ENCODE measurements around the gene SLC12A4.
"Not testable (repeated sequence)": the region's sequence is repeated elsewhere in the genome, so short reads cannot be mapped to it uniquely, and the experiment has no call there.

Gene SLC12A4

DNA sequence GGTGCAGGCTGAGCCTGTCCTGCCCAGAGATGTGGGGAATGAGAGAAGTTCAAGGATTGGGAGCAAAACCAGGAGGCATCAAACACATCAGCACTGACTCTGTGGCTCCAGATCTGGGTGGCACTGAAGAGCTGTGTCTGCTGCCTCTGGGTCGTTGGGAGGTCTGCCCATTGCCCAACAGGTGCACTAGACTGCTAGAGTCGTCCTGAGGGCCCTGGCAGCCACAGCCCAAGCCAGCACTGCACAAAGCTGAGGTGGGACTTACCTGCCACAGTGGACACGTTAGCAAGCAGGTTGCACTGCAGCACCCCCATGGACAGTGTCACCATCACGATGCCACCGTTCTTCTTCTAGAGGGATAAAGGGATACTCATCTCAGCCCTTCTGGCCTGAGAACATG is 8.6 kb upstream of the SLC12A4 start:
- ATAC-seq (replicated peaks) (no peak), DNase-seq (no peak)
- Mint-ChIP-seq H3K9me3 (no peaks in the 10 kb centered on the region), H3K36me3 (no peaks in the 10 kb centered on the region), H3K27me3 (peaks cover 0 to 9% of the 10 kb centered on the region in 2 donors), H3K4me1 (peaks cover 11 to 21% of the 10 kb centered on the region in 2 donors), H3K27ac (no peak overlapping the region), H3K4me3 (no peak overlapping the region)

- H3K27ac Mint-ChIP-seq, result peak overlapping the region; percentile 62
- ATAC-seq (replicated peaks) (no peak), DNase-seq (no peak)
- peaks cover 0 to 9% of the 10 kb centered on the region in 2 donors for H3K27me3 Mint-ChIP-seq
- H3K4me3 Mint-ChIP-seq, result no peak overlapping the region
- H3K9me3 Mint-ChIP-seq, result no peaks in the 10 kb centered on the region
- H3K36me3 Mint-ChIP-seq, result no peaks in the 10 kb centered on the region
- H3K4me1 Mint-ChIP-seq, result peaks cover 11 to 21% of the 10 kb centered on the region in 2 donors
Observed at GRCh38 chr16:67976205-67976604, 7.8 kb upstream of the SLC12A4 start.

DNA sequence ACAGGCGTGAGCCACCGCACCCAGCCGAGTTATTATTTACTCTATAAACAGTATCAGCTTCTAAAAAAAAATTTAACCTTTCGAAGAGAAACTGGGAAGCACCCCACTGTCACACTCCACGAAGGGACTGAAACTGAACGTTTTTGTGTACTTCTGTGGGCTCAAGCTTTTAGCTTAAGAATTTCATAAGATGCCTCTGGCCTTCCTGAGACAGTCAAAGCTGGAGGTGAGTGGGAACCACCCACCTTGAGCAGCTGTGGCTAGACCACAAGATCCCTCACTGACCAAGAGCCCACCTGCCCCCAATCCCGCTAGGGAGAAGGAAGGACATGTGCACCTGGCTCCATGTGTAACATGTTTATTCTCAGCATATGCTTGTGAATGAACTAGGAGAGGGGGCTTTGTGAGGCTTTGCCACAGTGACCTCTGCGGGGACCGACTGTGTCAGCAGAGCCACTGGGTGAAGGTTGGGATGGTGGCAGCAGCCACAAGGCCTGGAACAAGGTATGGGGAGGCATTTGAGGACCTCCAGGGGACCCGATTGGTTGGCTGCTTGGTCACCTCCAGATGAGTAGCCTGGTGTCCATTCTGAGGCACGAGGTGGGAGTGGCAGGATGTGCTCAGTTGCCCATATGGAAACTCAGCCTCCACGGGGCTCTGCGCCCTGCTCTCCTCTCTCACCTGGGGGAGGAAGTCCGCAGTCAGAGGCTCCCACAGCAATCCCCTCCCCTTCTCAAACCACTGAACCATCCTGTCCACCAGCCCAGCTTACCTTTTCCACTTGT is 7.1 kb upstream of the SLC12A4 start:
- no peaks in the 10 kb centered on the region for H3K9me3 Mint-ChIP-seq
- peak overlapping the region; percentile 86 for H3K27ac Mint-ChIP-seq
- DNase-seq, result no peak
- peaks cover 0 to 9% of the 10 kb centered on the region in 2 donors for H3K27me3 Mint-ChIP-seq
- peak; percentile 76 to 80 for ATAC-seq (replicated peaks)
- no peak overlapping the region for H3K4me3 Mint-ChIP-seq
- H3K36me3 Mint-ChIP-seq, result no peaks in the 10 kb centered on the region
- peaks cover 11 to 21% of the 10 kb centered on the region in 2 donors for H3K4me1 Mint-ChIP-seq

DNA sequence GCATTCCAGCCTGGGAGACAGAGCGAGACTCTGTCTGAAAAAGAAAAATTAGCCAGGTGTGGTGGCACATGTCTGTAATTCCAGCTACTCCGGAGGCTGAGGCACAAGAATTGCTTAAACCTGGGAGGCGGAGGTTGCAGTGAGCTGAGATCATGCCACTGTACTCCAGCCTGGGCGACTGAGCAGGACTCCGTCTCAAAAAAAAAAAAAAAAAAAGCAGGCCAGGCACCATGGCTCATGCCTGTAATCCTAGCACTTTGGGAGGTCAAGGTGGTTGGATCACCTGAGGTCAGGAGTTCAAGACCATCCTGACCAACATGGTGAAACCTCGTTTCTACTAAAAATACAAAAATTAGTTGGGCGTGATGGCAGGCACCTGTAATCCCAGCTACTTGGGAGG is 3.8 kb upstream of the SLC12A4 start:
- peaks cover 19 to 34% of the 10 kb centered on the region in 2 donors for H3K4me1 Mint-ChIP-seq
- ATAC-seq (replicated peaks); H3K27me3 Mint-ChIP-seq; DNase-seq; H3K4me3 Mint-ChIP-seq; H3K9me3 Mint-ChIP-seq; H3K27ac Mint-ChIP-seq; H3K36me3 Mint-ChIP-seq: not testable (repeated sequence)

- Mint-ChIP-seq H3K27me3 (peaks cover 0 to under 1% of the 10 kb centered on the region in 2 donors), H3K4me3 (no peak overlapping the region), H3K9me3 (no peaks in the 10 kb centered on the region), H3K4me1 (peaks cover 26 to 42% of the 10 kb centered on the region in 2 donors), H3K27ac (peak overlapping the region; percentile 51), H3K36me3 (peaks cover 0 to 3% of the 10 kb centered on the region in 2 donors)
- ATAC-seq (replicated peaks) (no peak), DNase-seq (no peak)
Observed at GRCh38 chr16:67971111-67971510, 2.7 kb upstream of the SLC12A4 start.

DNA sequence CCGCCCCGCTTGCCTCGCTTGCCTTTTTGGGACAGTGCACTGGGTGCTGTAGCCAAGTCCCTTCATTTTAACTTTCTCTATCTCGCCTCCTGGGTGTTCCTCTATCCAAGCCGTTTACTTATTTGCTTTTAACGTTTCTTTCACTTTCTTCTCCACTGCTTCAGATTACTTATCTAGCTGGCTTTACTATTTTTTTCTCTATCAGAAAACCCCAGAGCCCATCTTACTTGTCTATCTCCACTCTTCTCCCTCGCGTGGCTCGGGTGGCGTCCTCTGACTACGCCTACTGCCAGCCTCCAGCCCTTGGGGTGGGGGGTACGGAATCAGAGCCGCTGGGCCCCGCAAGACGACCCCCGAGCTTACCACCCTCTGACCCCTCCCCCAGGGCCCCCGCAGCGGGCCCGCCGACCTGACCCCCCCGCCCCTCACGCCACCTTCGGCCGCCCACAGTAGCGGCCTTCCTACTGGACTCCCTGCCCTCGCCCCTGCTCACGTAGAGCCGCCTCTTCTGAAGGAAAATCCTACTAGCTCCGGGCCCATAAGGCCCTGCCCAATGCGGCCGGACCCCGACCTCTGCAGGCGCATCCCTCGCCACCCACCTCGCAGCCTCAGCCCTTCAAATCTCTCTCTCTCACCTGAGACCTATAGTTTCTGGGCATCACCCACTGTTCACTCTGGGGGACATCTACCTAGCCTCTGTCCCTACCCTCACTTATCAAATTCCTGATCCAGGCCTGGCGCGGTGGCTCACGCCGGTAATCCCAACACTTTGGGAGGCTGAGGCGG is 1.0 kb upstream of the SLC12A4 start:
- H3K27ac Mint-ChIP-seq, result peak overlapping the region; percentile 90
- H3K9me3 Mint-ChIP-seq, result no peaks in the 10 kb centered on the region
- H3K36me3 Mint-ChIP-seq, result peaks cover 2 to 10% of the 10 kb centered on the region in 2 donors
- peak overlapping the region; percentile 92 to 100 for H3K4me3 Mint-ChIP-seq
- peaks cover 32 to 44% of the 10 kb centered on the region in 2 donors for H3K4me1 Mint-ChIP-seq
- DNase-seq (no peak), ATAC-seq (replicated peaks) (peak in 1 of 2 donors; percentile 12)
- no peaks in the 10 kb centered on the region for H3K27me3 Mint-ChIP-seq

DNA sequence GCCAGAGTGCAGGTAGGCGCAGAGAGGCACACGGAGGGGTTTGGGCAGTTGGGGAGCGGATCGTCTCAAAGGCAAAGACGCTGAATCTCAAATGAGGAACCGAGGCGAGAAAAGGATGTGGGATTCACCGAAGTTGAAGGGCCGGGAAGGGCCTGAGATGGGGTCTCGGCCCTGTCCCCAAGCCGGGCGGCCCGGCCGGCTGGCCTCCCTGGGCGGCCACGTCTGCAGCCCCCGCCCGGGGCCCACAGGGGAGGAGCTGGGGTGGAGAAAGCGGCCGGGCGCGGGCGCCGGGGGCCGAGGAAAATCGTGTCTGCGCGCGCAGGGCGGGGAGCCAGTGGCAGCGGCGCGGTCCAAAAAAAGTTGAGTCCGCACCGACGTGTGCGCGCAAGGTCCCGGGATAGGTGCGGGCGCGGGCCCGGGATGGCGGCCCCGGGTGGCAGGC is 458 bp downstream of the SLC12A4 start:
- Mint-ChIP-seq H3K4me1 (peaks cover 33 to 47% of the 10 kb centered on the region in 2 donors), H3K27me3 (no peaks in the 10 kb centered on the region), H3K9me3 (no peaks in the 10 kb centered on the region), H3K4me3 (peak overlapping the region; percentile 92 to 100), H3K36me3 (peaks cover 4 to 15% of the 10 kb centered on the region in 2 donors), H3K27ac (peak overlapping the region; percentile 96)
- DNase-seq (peak; percentile 22), ATAC-seq (replicated peaks) (peak; percentile 33 to 37)

GRCh38 chr16:67967183-67967957 is 1.1 kb downstream of the SLC12A4 start:
- no peaks in the 10 kb centered on the region for H3K27me3 Mint-ChIP-seq
- DNase-seq (no peak), ATAC-seq (replicated peaks) (peak; percentile 1 to 3)
- peak overlapping the region; percentile 96 for H3K27ac Mint-ChIP-seq
- H3K36me3 Mint-ChIP-seq, result peaks cover 10 to 21% of the 10 kb centered on the region in 2 donors
- H3K9me3 Mint-ChIP-seq, result no peaks in the 10 kb centered on the region
- H3K4me3 Mint-ChIP-seq, result peak overlapping the region; percentile 92 to 100
- peaks cover 33 to 50% of the 10 kb centered on the region in 2 donors for H3K4me1 Mint-ChIP-seq

DNA sequence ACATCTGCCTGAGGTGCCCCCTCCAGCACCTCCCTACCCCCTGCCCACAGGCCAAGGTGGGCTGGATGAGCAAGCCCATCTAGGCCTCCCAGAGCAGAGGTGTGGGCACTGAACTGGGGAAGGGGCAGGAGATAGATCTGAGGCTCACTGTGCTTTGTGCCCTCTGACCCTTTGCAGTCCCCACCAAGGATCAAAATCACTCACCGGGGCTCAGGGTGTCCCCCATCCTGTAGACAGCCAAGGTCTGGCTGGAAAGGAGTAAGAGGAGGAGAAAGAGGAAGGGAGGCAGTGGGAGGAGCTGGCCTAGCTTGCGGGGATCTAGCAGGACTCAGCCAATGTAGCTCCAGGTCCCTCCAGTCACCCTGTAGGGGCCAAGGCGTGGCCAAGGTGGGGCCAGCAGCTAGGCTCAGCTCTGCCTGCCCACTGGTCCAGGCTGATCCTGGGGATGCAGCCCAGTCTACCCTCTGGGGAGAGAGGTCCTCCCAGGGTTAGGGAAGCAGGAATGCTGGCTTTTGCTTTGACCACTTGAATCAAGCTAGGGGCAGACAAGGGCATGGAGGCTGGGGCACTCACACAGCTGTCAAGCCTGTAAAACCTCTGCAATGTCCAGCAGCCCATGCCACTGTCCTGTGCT is 1.8 kb downstream of the SLC12A4 start:
- Mint-ChIP-seq H3K9me3 (no peaks in the 10 kb centered on the region), H3K36me3 (peaks cover 17 to 28% of the 10 kb centered on the region in 2 donors), H3K4me3 (peak overlapping the region; percentile 92 to 100), H3K27ac (peak overlapping the region; percentile 42), H3K4me1 (peaks cover 33 to 51% of the 10 kb centered on the region in 2 donors), H3K27me3 (no peaks in the 10 kb centered on the region)
- DNase-seq (no peak), ATAC-seq (replicated peaks) (no peak)

DNA sequence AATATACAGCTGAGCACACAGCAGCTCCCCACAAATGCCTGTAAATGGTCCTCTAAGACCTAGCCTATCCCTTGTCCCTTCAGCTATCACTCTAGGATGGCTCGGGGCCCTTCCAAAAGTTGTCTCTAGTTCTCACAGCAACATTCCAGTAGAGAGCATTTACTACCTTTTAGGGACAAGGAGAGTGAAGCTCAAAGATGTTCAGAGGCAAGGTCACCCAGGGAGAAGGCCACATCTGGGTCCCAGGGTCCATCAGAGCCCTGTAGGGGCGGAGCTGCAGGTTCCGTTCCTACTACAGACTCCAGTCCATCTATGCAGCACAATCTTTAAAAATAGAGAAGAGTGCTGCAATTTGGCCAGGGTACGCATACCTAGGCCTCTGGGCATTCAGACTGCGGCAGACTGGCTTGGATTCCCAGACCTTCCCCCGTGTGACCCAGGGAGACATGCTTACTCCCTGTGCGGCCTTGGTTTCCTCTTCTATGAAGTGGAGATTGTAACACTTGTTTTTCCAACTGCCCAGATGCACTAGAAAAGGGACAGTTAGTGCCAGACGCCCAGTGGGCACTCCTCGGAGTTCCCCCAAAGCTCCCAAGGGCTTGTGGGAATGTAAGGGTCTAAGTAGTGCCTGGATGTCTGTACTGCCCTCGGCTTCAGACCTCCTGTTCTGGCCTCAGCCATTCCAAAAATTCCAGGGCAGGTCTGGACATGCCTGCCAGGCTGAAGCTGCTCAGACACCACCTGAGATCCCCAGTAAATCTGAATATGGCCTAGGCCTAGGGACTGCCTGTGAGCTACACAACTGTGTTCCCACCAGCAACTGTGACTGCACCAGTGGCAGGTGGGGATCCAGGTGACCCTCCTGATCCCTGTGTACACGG is 2.5 kb downstream of the SLC12A4 start:
- no peaks in the 10 kb centered on the region for H3K27me3 Mint-ChIP-seq
- peaks cover 24 to 35% of the 10 kb centered on the region in 2 donors for H3K36me3 Mint-ChIP-seq
- no peak for DNase-seq
- no peaks in the 10 kb centered on the region for H3K9me3 Mint-ChIP-seq
- H3K4me1 Mint-ChIP-seq, result peaks cover 33 to 51% of the 10 kb centered on the region in 2 donors
- no peak for ATAC-seq (replicated peaks)
- no peak overlapping the region for H3K4me3 Mint-ChIP-seq
- H3K27ac Mint-ChIP-seq, result peak overlapping the region; percentile 42

- peaks cover 30 to 47% of the 10 kb centered on the region in 2 donors for H3K36me3 Mint-ChIP-seq
- peaks cover 30 to 50% of the 10 kb centered on the region in 2 donors for H3K4me1 Mint-ChIP-seq
- no peaks in the 10 kb centered on the region for H3K9me3 Mint-ChIP-seq
- H3K27me3 Mint-ChIP-seq, result no peaks in the 10 kb centered on the region
- H3K27ac Mint-ChIP-seq, result no peak overlapping the region
- ATAC-seq (replicated peaks), result no peak
- no peak for DNase-seq
- no peak overlapping the region for H3K4me3 Mint-ChIP-seq
Observed at GRCh38 chr16:67964477-67965131, 3.8 kb downstream of the SLC12A4 start.

DNA sequence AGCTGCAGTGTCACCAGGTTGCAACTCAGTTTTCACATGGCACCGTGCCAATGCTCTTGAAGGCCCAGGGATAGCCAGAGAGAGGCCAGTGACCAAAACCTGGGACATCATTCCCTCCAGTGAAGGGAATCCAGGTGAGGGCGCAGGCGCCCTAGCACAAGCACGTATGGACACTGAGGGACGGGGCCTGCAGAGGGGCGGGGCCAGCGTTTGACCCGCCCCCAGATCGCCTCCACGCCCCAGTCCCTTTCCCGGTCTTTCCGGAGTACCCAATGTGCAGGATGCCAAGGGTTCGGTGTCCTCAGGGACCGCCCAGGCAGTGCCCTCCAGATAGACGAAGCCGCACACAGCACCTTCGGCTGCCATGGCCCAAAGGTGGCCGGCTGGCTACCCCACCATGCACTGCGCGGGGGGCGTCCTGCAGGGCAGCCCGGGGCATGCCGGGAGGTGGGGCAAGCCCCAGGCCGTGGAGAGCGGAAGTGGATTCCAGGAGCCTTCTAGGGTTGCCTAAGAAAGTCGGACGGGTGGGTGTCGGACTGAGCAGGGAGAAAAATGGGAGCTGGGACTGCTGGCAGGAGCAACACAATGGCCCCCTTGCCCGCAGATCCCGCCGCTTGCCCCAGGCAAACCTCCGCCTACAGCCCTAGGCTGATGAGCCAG is 4.6 kb downstream of the SLC12A4 start:
- ATAC-seq (replicated peaks), result no peak
- Mint-ChIP-seq H3K27me3 (no peaks in the 10 kb centered on the region), H3K9me3 (no peaks in the 10 kb centered on the region), H3K27ac (no peak overlapping the region), H3K4me1 (peaks cover 27 to 43% of the 10 kb centered on the region in 2 donors), H3K36me3 (peaks cover 33 to 47% of the 10 kb centered on the region in 2 donors), H3K4me3 (no peak overlapping the region)
- no peak for DNase-seq
